Duodenal mucosa (tissue), 2 donors: Measurements from ENCODE around the gene TNFSF10.
A peak's percentile ranks its signal among the peaks of the same experiment; 100 is the strongest.
"Not testable (repeated sequence)": the region's sequence is repeated elsewhere in the genome, so short reads cannot be mapped to it uniquely, and the experiment has no call there.

Experiments used
- H3K27ac ChIP-seq: one replicate; pipeline ENCODE4 v1.7.0; 2013; ENCODE audit warnings: low read depth, low read length
- H3K27me3 ChIP-seq, 2 donors: one replicate each; pipeline ENCODE4 v1.7.0; 2013; ENCODE audit warnings: low read length in 2 of 2, control low read depth in 1 of 2; ENCODE audit not compliant: insufficient read depth in 2 of 2, control insufficient read depth in 1 of 2
- H3K36me3 ChIP-seq, 2 donors: one replicate each; pipeline ENCODE4 v1.7.0; 2013; ENCODE audit warnings: low read length in 2 of 2, control low read depth in 1 of 2; ENCODE audit not compliant: insufficient read depth in 2 of 2, control insufficient read depth in 1 of 2
- H3K4me1 ChIP-seq, 2 donors: one replicate each; pipeline ENCODE4 v1.7.0; 2013; ENCODE audit warnings: low read length in 2 of 2, control low read depth in 1 of 2; ENCODE audit not compliant: insufficient read depth in 2 of 2, control insufficient read depth in 1 of 2
- H3K4me3 ChIP-seq, 2 donors: one replicate each; pipeline ENCODE4 v1.7.0; 2013; ENCODE audit warnings: low read length in 2 of 2, low read depth in 1 of 2
- H3K9ac ChIP-seq, 2 donors: one replicate each; pipeline ENCODE4 v1.7.0; 2013; ENCODE audit warnings: low read length in 2 of 2, low read depth in 1 of 2
- H3K9me3 ChIP-seq, 2 donors: one replicate each; pipeline ENCODE4 v1.7.0; 2013; ENCODE audit warnings: low read length in 2 of 2, control low read depth in 1 of 2; ENCODE audit not compliant: control insufficient read depth in 1 of 2

Gene TNFSF10

GRCh38 chr3:172522871-172523818, at the start of gene TNFSF10:
Gene TNFSF10, minus strand, starts transcription at chr3:172523430. Its CDS starts 46 bp downstream, at chr3:172523384.
- Histone ChIP-seq H3K36me3 (peaks cover 0 to 6% of the 10 kb centered on the region in 2 donors), H3K4me3 (peak within 1 kb of the TSS; percentile 97 to 98), H3K9ac (peak within 1 kb of the TSS; percentile 88 to 93), H3K27ac (peak within 1 kb of the TSS; percentile 88), H3K27me3 (no peaks in the 10 kb centered on the region), H3K4me1 (peaks cover 28% of the 10 kb centered on the region in 2 donors), H3K9me3 (no peaks in the 10 kb centered on the region)

GRCh38 chr3:172569128-172570008, 46.1 kb upstream of the TNFSF10 start:
- no peaks in the 10 kb centered on the region for H3K4me1 ChIP-seq
- H3K27me3 ChIP-seq = no peaks in the 10 kb centered on the region
- H3K27ac ChIP-seq = no peak overlapping the region
- H3K9me3 ChIP-seq = peaks cover 0 to 4% of the 10 kb centered on the region in 2 donors
- H3K4me3 ChIP-seq = no peak overlapping the region
- no peaks in the 10 kb centered on the region for H3K36me3 ChIP-seq
- no peak overlapping the region for H3K9ac ChIP-seq

GRCh38 chr3:172568701-172569100, 45.5 kb upstream of the TNFSF10 start:
- H3K36me3 ChIP-seq = no peaks in the 10 kb centered on the region
- H3K4me3 ChIP-seq = no peak overlapping the region
- no peak overlapping the region for H3K9ac ChIP-seq
- no peaks in the 10 kb centered on the region for H3K27me3 ChIP-seq
- no peak overlapping the region for H3K27ac ChIP-seq
- peaks cover 0 to 4% of the 10 kb centered on the region in 2 donors for H3K9me3 ChIP-seq
- peaks cover 1 to 4% of the 10 kb centered on the region in 2 donors for H3K4me1 ChIP-seq

- H3K27ac ChIP-seq, H3K9ac ChIP-seq, H3K4me3 ChIP-seq, H3K36me3 ChIP-seq, H3K27me3 ChIP-seq, H3K9me3 ChIP-seq: not testable (repeated sequence)
- peaks cover 6 to 15% of the 10 kb centered on the region in 2 donors for H3K4me1 ChIP-seq
These were observed 43.6 kb upstream of the TNFSF10 start for GRCh38 chr3:172566785-172567184.

- H3K36me3 ChIP-seq = no peaks in the 10 kb centered on the region
- no peaks in the 10 kb centered on the region for H3K27me3 ChIP-seq
- no peak overlapping the region for H3K27ac ChIP-seq
- no peak overlapping the region for H3K9ac ChIP-seq
- H3K4me1 ChIP-seq = peaks cover 6 to 21% of the 10 kb centered on the region in 2 donors
- no peaks in the 10 kb centered on the region for H3K9me3 ChIP-seq
- H3K4me3 ChIP-seq = no peak overlapping the region
These were observed 41.3 kb upstream of the TNFSF10 start for GRCh38 chr3:172564499-172564898.

- Histone ChIP-seq H3K27me3 (no peaks in the 10 kb centered on the region), H3K4me1 (peaks cover 6 to 21% of the 10 kb centered on the region in 2 donors), H3K36me3 (no peaks in the 10 kb centered on the region), H3K4me3 (peak overlapping the region; percentile 44 to 45), H3K27ac (peak overlapping the region; percentile 50), H3K9me3 (no peaks in the 10 kb centered on the region), H3K9ac (no peak overlapping the region)
These were observed 39.9 kb upstream of the TNFSF10 start for GRCh38 chr3:172562871-172563865.

- no peak overlapping the region for H3K9ac ChIP-seq
- no peaks in the 10 kb centered on the region for H3K36me3 ChIP-seq
- H3K4me1 ChIP-seq = peaks cover 10 to 26% of the 10 kb centered on the region in 2 donors
- no peaks in the 10 kb centered on the region for H3K27me3 ChIP-seq
- H3K9me3 ChIP-seq = no peaks in the 10 kb centered on the region
- H3K27ac ChIP-seq = peak overlapping the region; percentile 3
- peak overlapping the region in 1 of 2 donors; percentile 44 for H3K4me3 ChIP-seq
These were observed 38.8 kb upstream of the TNFSF10 start for GRCh38 chr3:172561897-172562640.

- no peaks in the 10 kb centered on the region for H3K27me3 ChIP-seq
- H3K36me3 ChIP-seq = no peaks in the 10 kb centered on the region
- no peak overlapping the region for H3K27ac ChIP-seq
- no peaks in the 10 kb centered on the region for H3K9me3 ChIP-seq
- H3K4me3 ChIP-seq = no peak overlapping the region
- peaks cover 11 to 26% of the 10 kb centered on the region in 2 donors for H3K4me1 ChIP-seq
- no peak overlapping the region for H3K9ac ChIP-seq
These were observed 37.4 kb upstream of the TNFSF10 start for GRCh38 chr3:172560586-172560985.

- Histone ChIP-seq H3K4me1 (peaks cover 11 to 26% of the 10 kb centered on the region in 2 donors), H3K9me3 (no peaks in the 10 kb centered on the region), H3K4me3 (no peak overlapping the region), H3K36me3 (no peaks in the 10 kb centered on the region), H3K27ac (no peak overlapping the region), H3K9ac (no peak overlapping the region), H3K27me3 (no peaks in the 10 kb centered on the region)
These were observed 36.8 kb upstream of the TNFSF10 start for GRCh38 chr3:172560026-172560425.
